ENCODE measurements around the gene DNAJC5. TPM values are rescaled to one million over a fixed set of nuclear protein-coding genes. Genes with fewer than 3 reads are reported as not detected.

The DNAJC5 gene
- total and polyA plus RNA-seq, 4 donors: 25.1 to 64.5 (median 37.3) TPM

DNA sequence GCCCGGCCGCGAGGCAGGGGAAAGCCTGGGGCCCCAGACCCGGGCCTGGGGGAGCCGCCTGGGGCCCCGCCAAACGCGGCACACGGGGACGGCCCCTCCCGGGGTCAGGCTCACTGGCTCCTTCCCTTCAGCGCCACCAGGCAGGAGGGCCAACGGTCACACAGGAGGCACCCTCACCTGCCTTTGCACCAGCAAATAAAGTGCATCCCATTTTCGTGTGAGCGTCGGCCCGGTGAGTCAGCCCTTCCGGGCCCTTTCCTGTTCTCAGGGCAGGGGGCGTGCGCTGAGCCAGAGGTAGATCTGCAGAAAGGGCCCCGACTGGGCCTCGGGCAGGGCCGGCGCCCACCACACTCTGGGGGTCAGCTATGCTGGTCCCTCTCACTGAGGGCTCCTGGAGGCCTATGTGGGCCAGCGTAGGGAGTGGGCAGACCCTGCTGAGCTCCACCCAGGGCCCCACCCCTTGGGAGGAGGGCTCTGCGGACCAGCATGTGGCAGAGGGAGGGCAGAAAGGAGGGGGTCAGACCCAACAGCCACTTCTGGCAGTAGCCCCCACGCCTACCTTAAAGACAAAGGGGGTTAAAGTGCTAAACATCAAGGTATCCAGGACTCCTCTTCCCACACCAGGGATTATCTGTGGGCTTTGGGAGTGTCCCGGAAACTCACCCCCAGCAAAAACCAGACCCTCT lies 62.2 kb downstream of the DNAJC5 start:
- TF ChIP-seq, protein P1, sequence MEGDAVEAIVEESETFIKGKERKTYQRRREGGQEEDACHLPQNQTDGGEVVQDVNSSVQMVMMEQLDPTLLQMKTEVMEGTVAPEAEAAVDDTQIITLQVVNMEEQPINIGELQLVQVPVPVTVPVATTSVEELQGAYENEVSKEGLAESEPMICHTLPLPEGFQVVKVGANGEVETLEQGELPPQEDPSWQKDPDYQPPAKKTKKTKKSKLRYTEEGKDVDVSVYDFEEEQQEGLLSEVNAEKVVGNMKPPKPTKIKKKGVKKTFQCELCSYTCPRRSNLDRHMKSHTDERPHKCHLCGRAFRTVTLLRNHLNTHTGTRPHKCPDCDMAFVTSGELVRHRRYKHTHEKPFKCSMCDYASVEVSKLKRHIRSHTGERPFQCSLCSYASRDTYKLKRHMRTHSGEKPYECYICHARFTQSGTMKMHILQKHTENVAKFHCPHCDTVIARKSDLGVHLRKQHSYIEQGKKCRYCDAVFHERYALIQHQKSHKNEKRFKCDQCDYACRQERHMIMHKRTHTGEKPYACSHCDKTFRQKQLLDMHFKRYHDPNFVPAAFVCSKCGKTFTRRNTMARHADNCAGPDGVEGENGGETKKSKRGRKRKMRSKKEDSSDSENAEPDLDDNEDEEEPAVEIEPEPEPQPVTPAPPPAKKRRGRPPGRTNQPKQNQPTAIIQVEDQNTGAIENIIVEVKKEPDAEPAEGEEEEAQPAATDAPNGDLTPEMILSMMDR (IDR thresholded peaks at IDR 0.05; ENCODE audit: control extremely low read depth, extremely low read depth): no peak
- no peak overlapping the region for H3K4me3 ChIP-seq
- H3K36me3 ChIP-seq (ENCODE audit: control insufficient read depth in 4 of 4, insufficient read depth in 4 of 4, low read length in 4 of 4): peaks cover 0 to 25% (median 13%) of the 10 kb centered on the region in 4 donors
- H3K9ac ChIP-seq (ENCODE audit: insufficient read depth in 1 of 2, low read length in 2 of 2): no peak overlapping the region
- DNase-seq (peak in 2 of 3 donors; percentile 51 to 60), ATAC-seq (ENCODE audit: insufficient read depth, low FRiP score) (peak; percentile 14)
- peaks cover 0 to 26% (median 21%) of the 10 kb centered on the region in 5 donors for H3K4me1 ChIP-seq (ENCODE audit: control insufficient read depth in 5 of 5, insufficient read depth in 5 of 5, low read length in 5 of 5)
- peak overlapping the region; percentile 17 to 65 for H3K27ac ChIP-seq (ENCODE audit: low read depth in 1 of 2, low read length in 1 of 2)
- no peaks in the 10 kb centered on the region for H3K27me3 ChIP-seq (ENCODE audit: control insufficient read depth in 3 of 3, insufficient read depth in 3 of 3, low read length in 2 of 3)
- H3K9me3 ChIP-seq (ENCODE audit: control insufficient read depth in 4 of 4, insufficient read depth in 3 of 4, low read length in 3 of 4): no peaks in the 10 kb centered on the region
- 4 to 5% methylated on average over 28 of the region's 28 CpGs for WGBS, 2 donors

DNA sequence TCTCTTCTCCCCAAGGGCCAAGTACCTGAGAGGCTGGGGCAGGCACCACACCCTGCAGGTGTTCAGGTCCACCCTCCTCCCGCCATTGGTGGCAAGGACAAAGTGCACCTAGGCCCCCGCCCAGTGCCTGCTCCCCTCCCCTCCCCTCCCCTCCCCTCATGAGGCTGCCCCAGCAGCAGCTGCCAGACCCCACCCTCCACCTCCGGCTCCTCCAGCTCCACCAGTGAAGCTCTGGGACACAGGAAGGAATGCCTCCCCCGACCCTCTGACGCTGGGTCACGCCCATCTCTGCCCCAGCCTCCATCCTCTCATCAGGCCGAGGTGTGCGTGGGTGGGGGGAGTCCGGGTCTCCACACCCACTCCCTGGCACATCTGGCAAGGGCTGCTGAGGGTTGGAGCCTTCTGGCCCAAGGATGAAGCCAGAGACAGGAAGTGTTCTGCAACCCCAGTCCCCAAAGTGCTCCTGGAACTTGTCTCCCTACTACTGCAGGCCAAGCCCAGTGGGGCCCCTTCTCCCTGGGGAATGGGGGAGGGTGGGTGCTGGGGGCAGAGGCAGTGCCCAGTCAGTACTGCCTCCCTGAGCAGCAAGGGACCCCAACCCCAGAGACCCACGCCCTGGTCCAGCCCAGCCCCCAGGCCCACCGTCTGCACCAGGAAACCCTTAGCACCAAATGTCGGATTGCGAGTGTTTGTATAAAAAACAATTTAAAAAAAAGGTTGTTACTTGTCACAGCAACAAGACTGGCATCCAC lies 62.9 kb downstream of the DNAJC5 start:
- ATAC-seq (ENCODE audit: insufficient read depth, low FRiP score) (no peak), DNase-seq (peak in 1 of 3 donors; percentile 38)
- Histone ChIP-seq H3K4me3 (no peak overlapping the region), H3K27me3 (ENCODE audit: control insufficient read depth in 3 of 3, insufficient read depth in 3 of 3, low read length in 2 of 3) (no peaks in the 10 kb centered on the region), H3K4me1 (ENCODE audit: control insufficient read depth in 5 of 5, insufficient read depth in 5 of 5, low read length in 5 of 5) (peaks cover 0 to 26% (median 16%) of the 10 kb centered on the region in 5 donors), H3K9ac (ENCODE audit: insufficient read depth in 1 of 2, low read length in 2 of 2) (no peak overlapping the region), H3K27ac (ENCODE audit: low read depth in 1 of 2, low read length in 1 of 2) (peak overlapping the region; percentile 17 to 65), H3K36me3 (ENCODE audit: control insufficient read depth in 4 of 4, insufficient read depth in 4 of 4, low read length in 4 of 4) (peaks cover 0 to 33% (median 16%) of the 10 kb centered on the region in 4 donors), H3K9me3 (ENCODE audit: control insufficient read depth in 4 of 4, insufficient read depth in 3 of 4, low read length in 3 of 4) (no peaks in the 10 kb centered on the region)
- TF ChIP-seq, protein P1 (IDR thresholded peaks at IDR 0.05; ENCODE audit: control extremely low read depth, extremely low read depth): no peak
- 46 to 58% methylated on average over 11 to 13 of the region's 13 CpGs for WGBS, 2 donors

DNA sequence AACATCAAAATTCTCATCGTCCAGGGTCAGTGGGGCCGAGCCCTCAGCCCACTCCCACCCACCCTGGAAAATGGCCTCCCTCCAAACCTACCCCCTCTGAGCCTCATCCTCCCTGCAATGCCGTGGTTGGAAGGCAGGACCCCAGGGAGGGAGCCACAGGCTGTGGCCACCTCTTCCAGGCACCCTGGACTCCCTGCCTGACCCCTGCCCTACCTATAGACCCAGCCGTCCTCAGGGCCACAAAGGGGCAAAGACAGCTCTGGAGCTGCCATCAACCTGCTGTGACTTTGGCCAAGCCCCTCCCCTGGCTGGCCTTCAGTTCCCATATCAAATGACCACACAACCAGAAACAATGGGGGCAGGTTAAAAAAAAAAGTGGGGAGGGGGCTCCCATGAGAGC lies 63.5 kb downstream of the DNAJC5 start:
- H3K4me1 ChIP-seq (ENCODE audit: control insufficient read depth in 5 of 5, insufficient read depth in 5 of 5, low read length in 5 of 5): peaks cover 0 to 26% (median 16%) of the 10 kb centered on the region in 5 donors
- peaks cover 0 to 38% (median 19%) of the 10 kb centered on the region in 4 donors for H3K36me3 ChIP-seq (ENCODE audit: control insufficient read depth in 4 of 4, insufficient read depth in 4 of 4, low read length in 4 of 4)
- no peak overlapping the region for H3K27ac ChIP-seq (ENCODE audit: low read depth in 1 of 2, low read length in 1 of 2)
- 80 to 81% methylated on average over 4 of the region's 4 CpGs for WGBS, 2 donors
- TF ChIP-seq, protein P1 (IDR thresholded peaks at IDR 0.05; ENCODE audit: control extremely low read depth, extremely low read depth): no peak
- H3K9me3 ChIP-seq (ENCODE audit: control insufficient read depth in 4 of 4, insufficient read depth in 3 of 4, low read length in 3 of 4): no peaks in the 10 kb centered on the region
- no peak overlapping the region for H3K4me3 ChIP-seq
- no peaks in the 10 kb centered on the region for H3K27me3 ChIP-seq (ENCODE audit: control insufficient read depth in 3 of 3, insufficient read depth in 3 of 3, low read length in 2 of 3)
- H3K9ac ChIP-seq (ENCODE audit: insufficient read depth in 1 of 2, low read length in 2 of 2): no peak overlapping the region
- ATAC-seq (ENCODE audit: insufficient read depth, low FRiP score) (no peak), DNase-seq (no peak)
